Measurements from ENCODE around the gene VCX2.
A peak's percentile ranks its signal among the peaks of the same experiment; 100 is the strongest.

The VCX2 gene

DNA sequence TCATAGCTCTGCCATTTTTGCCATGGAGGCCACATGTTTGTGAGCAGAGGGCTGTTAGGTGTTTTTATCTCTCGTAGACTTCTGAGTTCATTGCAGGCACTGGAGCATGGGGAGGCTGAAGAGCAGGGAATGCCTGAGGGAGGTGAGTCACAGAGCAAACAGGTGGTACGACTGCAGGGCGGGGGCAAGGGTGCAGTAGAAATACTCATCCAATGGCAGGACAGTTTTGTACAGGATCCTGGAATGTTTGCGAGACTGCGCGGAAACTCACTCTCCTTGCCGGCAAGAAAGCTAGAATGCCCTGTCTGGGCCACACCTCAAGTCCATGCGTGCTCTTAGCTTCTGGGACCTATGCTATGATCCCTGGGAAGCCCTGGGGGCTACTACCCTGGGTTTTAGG lies 20.0 kb upstream of the VCX2 start:
- ChIA-PET CTCF (interaction anchor here (1.0 to 1.3 kb wide), 2 partner anchors 30 to 547 kb away, joined by 3 read pairs; no protein-coding TSS in a partner anchor), POLR2A (interaction anchor here (0.8 to 1.3 kb wide), 3 partner anchors 11 to 123 kb away, joined by 3 to 4 read pairs (median 3); no protein-coding TSS in a partner anchor)
- H3K4me3 ChIP-seq (ENCODE audit: low read depth, low read length) = no peak overlapping the region
- no peaks in the 10 kb centered on the region for H3K4me1 ChIP-seq (ENCODE audit: control insufficient read depth, insufficient read depth, low read length)
- TF ChIP-seq ZNF138 (tag by site-specific recombination; IDR thresholded peaks at IDR 0.05; ENCODE audit: borderline replicate concordance) (no peak), ZNF843 (tag by site-specific recombination; IDR thresholded peaks at IDR 0.05) (no peak), ZNF169 (tag by site-specific recombination; IDR thresholded peaks at IDR 0.05) (no peak), ZNF596 (tag by site-specific recombination; IDR thresholded peaks at IDR 0.05) (no peak)
- H3K9me3 ChIP-seq (ENCODE audit: control insufficient read depth, insufficient read depth, low read depth, low read length) = no peaks in the 10 kb centered on the region
- peak overlapping the region; percentile 44 for H3K27ac ChIP-seq (ENCODE audit: extremely low read depth, low read depth, low read length)
- H3K36me3 ChIP-seq (ENCODE audit: control insufficient read depth in 2 of 2, insufficient read depth in 1 of 2, low read length in 2 of 2) = no peaks in the 10 kb centered on the region

DNA sequence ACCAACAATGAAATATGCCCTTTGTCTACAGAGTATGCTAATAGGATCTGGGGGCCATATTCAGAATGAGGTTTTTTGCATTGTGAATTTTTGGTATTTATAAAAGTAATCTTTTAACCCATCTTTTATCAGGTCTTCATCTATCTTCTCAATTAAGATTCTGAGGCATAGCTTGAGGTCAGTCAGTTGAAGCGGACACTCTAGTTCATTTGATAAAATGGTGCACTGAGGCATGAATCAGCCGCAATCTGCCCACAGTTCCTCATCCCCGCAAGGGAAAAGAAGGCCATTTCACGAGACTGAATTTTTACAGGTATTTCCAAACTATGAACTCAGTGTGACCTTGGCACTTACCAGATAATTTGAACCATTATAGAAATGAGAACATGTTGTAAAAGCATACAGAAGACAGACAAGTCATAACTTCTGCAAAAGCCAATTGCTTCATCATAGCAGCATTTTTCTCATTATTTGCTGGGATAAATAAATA lies 19.3 kb upstream of the VCX2 start:
- no peaks in the 10 kb centered on the region for H3K9me3 ChIP-seq (ENCODE audit: control insufficient read depth, insufficient read depth, low read depth, low read length)
- H3K27ac ChIP-seq (ENCODE audit: extremely low read depth, low read depth, low read length) = peak overlapping the region; percentile 44
- ChIA-PET POLR2A (interaction anchor here (1.0 to 1.3 kb wide), 2 partner anchors 11 to 123 kb away, joined by 3 to 4 read pairs; no protein-coding TSS in a partner anchor), CTCF (interaction anchor here (1.0 to 1.1 kb wide), 2 partner anchors 30 to 548 kb away, joined by 3 read pairs; no protein-coding TSS in a partner anchor)
- H3K36me3 ChIP-seq (ENCODE audit: control insufficient read depth in 2 of 2, insufficient read depth in 1 of 2, low read length in 2 of 2) = no peaks in the 10 kb centered on the region
- H3K4me3 ChIP-seq (ENCODE audit: low read depth, low read length) = no peak overlapping the region
- TF ChIP-seq, protein P1, sequence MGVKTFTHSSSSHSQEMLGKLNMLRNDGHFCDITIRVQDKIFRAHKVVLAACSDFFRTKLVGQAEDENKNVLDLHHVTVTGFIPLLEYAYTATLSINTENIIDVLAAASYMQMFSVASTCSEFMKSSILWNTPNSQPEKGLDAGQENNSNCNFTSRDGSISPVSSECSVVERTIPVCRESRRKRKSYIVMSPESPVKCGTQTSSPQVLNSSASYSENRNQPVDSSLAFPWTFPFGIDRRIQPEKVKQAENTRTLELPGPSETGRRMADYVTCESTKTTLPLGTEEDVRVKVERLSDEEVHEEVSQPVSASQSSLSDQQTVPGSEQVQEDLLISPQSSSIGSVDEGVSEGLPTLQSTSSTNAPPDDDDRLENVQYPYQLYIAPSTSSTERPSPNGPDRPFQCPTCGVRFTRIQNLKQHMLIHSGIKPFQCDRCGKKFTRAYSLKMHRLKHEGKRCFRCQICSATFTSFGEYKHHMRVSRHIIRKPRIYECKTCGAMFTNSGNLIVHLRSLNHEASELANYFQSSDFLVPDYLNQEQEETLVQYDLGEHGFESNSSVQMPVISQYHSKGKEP (tag by site-specific recombination; IDR thresholded peaks at IDR 0.05) = no peak
- TF ChIP-seq, protein P2, sequence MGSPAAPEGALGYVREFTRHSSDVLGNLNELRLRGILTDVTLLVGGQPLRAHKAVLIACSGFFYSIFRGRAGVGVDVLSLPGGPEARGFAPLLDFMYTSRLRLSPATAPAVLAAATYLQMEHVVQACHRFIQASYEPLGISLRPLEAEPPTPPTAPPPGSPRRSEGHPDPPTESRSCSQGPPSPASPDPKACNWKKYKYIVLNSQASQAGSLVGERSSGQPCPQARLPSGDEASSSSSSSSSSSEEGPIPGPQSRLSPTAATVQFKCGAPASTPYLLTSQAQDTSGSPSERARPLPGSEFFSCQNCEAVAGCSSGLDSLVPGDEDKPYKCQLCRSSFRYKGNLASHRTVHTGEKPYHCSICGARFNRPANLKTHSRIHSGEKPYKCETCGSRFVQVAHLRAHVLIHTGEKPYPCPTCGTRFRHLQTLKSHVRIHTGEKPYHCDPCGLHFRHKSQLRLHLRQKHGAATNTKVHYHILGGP (tag by site-specific recombination; IDR thresholded peaks at IDR 0.05) = no peak
- TF ChIP-seq ZNF701 (tag by site-specific recombination; IDR thresholded peaks at IDR 0.05) (no peak), GLIS2 (tag by site-specific recombination; IDR thresholded peaks at IDR 0.05) (no peak), ZFP37 (tag by site-specific recombination; IDR thresholded peaks at IDR 0.05) (no peak), ZBTB8A (tag by site-specific recombination; IDR thresholded peaks at IDR 0.05) (no peak), ZNF112 (tag by site-specific recombination; IDR thresholded peaks at IDR 0.05) (no peak), ZBTB7A (tag by site-specific recombination; IDR thresholded peaks at IDR 0.05; ENCODE audit: low read depth) (no peak), ZNF311 (tag by site-specific recombination; IDR thresholded peaks at IDR 0.05; ENCODE audit: borderline replicate concordance) (no peak), GLI4 (tag by site-specific recombination; IDR thresholded peaks at IDR 0.05) (no peak), ZNF211 (tag by site-specific recombination; IDR thresholded peaks at IDR 0.05; ENCODE audit: low read depth) (no peak), ZNF138 (tag by site-specific recombination; IDR thresholded peaks at IDR 0.05; ENCODE audit: borderline replicate concordance) (no peak), ZNF140 (tag by site-specific recombination; IDR thresholded peaks at IDR 0.05) (no peak), ZNF394 (tag by site-specific recombination; IDR thresholded peaks at IDR 0.05; ENCODE audit: borderline replicate concordance) (no peak), SP3 (tag by site-specific recombination; IDR thresholded peaks at IDR 0.05) (no peak)
- TF ChIP-seq, protein P3, sequence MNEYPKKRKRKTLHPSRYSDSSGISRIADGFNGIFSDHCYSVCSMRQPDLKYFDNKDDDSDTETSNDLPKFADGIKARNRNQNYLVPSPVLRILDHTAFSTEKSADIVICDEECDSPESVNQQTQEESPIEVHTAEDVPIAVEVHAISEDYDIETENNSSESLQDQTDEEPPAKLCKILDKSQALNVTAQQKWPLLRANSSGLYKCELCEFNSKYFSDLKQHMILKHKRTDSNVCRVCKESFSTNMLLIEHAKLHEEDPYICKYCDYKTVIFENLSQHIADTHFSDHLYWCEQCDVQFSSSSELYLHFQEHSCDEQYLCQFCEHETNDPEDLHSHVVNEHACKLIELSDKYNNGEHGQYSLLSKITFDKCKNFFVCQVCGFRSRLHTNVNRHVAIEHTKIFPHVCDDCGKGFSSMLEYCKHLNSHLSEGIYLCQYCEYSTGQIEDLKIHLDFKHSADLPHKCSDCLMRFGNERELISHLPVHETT (tag by site-specific recombination; IDR thresholded peaks at IDR 0.05) = no peak
- no peaks in the 10 kb centered on the region for H3K4me1 ChIP-seq (ENCODE audit: control insufficient read depth, insufficient read depth, low read length)

All from HEK293 (cell line).